Transverse colon (tissue), 4 donors: Measurements from ENCODE around the gene STK24. TPM values are rescaled to one million over a fixed set of nuclear protein-coding genes. Genes with fewer than 3 reads are reported as not detected.

Source experiments
- DNase-seq: peaks from one replicate; pipeline ENCODE4 v3.0.0-alpha.2; 2019
- H3K27ac ChIP-seq, 4 donors: fragments of 200-600 bp; sonication (generic); 2 replicates each; pipeline ENCODE4 v1.5.1; 2016 to 2018; ENCODE audit warnings: inconsistent platforms in 4 of 4
- H3K27me3 ChIP-seq: fragments of 200-600 bp; sonication (generic); 2 replicates; pipeline ENCODE4 v1.5.1; 2017; ENCODE audit warnings: inconsistent platforms
- H3K36me3 ChIP-seq, 4 donors: fragments of 200-600 bp; sonication (generic); 2 replicates each; pipeline ENCODE4 v1.5.1; 2017 to 2019; ENCODE audit warnings: inconsistent platforms in 4 of 4
- H3K4me1 ChIP-seq, 4 donors: fragments of 200-600 bp; sonication (generic); 2 replicates each; pipeline ENCODE4 v1.5.1; 2017 to 2020; ENCODE audit warnings: inconsistent platforms in 4 of 4
- H3K4me3 ChIP-seq, 4 donors: fragments of 200-600 bp; sonication (generic); 1 replicate in 1 of 4; 2 replicates in 3 of 4; pipeline versions ENCODE4 v1.5.1 to v1.6.1; 2017 to 2019; ENCODE audit warnings: inconsistent platforms in 4 of 4
- H3K9me3 ChIP-seq, 2 donors: fragments of 200-600 bp; sonication (generic); 2 replicates each; pipeline ENCODE4 v1.5.1; 2017 to 2019; ENCODE audit warnings: inconsistent platforms in 2 of 2
- CTCF ChIP-seq, 5 experiments: fragments of 200-600 bp in 3 of 5; fragments of 450-650 bp in 2 of 5; sonication (generic) in 3 of 5; IDR thresholded peaks; 1 replicate in 2 of 5; 2 replicates in 3 of 5; pipeline ENCODE4 v1.5.1; 2016 to 2017; ENCODE audit warnings: antibody characterized with exemption in 5 of 5, inconsistent platforms in 3 of 5, mild to moderate bottlenecking in 2 of 5, moderate library complexity in 1 of 5
- EP300 ChIP-seq: sonication (generic); formaldehyde crosslinking; IDR thresholded peaks from one replicate; pipeline ENCODE4 v1.6.1; 2017; ENCODE audit warnings: antibody characterized with exemption, low read depth
- POLR2A ChIP-seq: fragments of 450-650 bp; IDR thresholded peaks from one replicate; pipeline ENCODE4 v1.6.1; 2016; ENCODE audit warnings: antibody characterized with exemption, mild to moderate bottlenecking, moderate library complexity
- POLR2AphosphoS5 ChIP-seq, 3 donors: sonication (generic); formaldehyde crosslinking; IDR thresholded peaks; one replicate each; pipeline ENCODE4 v1.6.1; 2016; ENCODE audit warnings: antibody characterized with exemption in 3 of 3
- WGBS, 2 donors: methylation state at CpG; one replicate each; pipeline ENCODE4 v1.1.5; 2018; ENCODE audit warnings: low coverage in 1 of 2; 5-methylcytosine and 5-hydroxymethylcytosine counted together
- in situ Hi-C, 4 donors: fragments of 200-750 bp; cut with MboI; loops; one replicate each; pipeline versions ENCODE4 v1.15.0 to v1.15.1; 2017; ENCODE audit warnings: low sequenced_read_pairs in 3 of 4, low pct_ligation_motif_present in 1 of 4, low pct_unique_long_range_greater_than_20kb in 1 of 4
- intact Hi-C: fragments of 100-400 bp; cut with DNase I; formaldehyde crosslinking; loops from one replicate; pipeline ENCODE4 v1.15.1; 2023; ENCODE audit warnings: low total_unique reads
- total RNA-seq, 4 donors: library from RNA; depleted of rRNA; stranded (reverse); fragments of >200 nt; gene quantifications; one replicate each; pipeline ENCODE4 v1.1.0, GENCODE V29; 2016

The STK24 gene
- total RNA-seq, 4 donors from 2014 or later: 87.2 to 152 (median 131) TPM

DNA sequence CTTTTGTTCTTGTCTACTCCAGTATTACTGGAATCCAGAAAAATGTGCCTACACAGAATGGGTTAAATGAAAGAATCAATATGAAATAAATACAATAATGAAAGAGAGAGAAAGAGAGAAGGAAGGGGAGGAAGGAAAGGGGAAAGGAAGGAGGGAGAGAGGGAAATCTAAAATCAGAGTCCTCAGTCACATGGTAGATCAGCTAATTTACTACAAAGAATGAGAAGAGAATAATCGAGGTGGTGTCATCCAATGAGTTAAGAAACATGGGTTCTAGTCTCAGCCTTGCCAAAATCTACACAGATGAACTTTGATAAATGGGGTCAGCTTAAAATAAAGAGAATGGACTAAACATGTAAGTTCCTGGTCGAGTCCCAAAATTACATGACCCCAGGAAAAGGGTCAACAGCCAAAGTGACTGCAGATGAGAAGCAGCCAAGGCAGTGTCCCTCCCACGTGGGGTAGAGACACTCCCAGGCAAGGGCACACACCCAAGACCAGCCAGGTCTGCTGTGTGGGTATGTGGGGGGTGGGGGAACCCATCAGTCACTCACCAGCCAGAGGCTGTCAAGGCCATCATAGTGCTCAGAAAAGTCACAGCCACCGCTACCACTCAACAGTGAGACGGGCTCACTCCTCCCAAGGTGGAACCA lies 103.6 kb downstream of the STK24 start:
- H3K27me3 ChIP-seq: no peaks in the 10 kb centered on the region
- DNase-seq: no peak
- WGBS, 2 donors: 20 to 66% methylated on average over 1 to 5 of the region's 5 CpGs
- H3K4me3 ChIP-seq: no peak overlapping the region
- intact Hi-C loops: no loop called here
- H3K27ac ChIP-seq: peak overlapping the region in 1 of 4 donors; percentile 6
- in situ Hi-C loops: loop anchor here in 2 of 4 donors (10.0 to 25.0 kb wide), 2 partner anchors 112 to 364 kb away; no protein-coding TSS in a partner anchor
- peaks cover 0 to 15% (median 3%) of the 10 kb centered on the region in 4 donors for H3K36me3 ChIP-seq
- no peaks in the 10 kb centered on the region for H3K9me3 ChIP-seq
- H3K4me1 ChIP-seq: peaks cover 16 to 27% (median 20%) of the 10 kb centered on the region in 4 donors
- TF ChIP-seq POLR2AphosphoS5 (IDR thresholded peaks at IDR 0.05): no peak
- no peak for TF ChIP-seq POLR2A
- no peak for TF ChIP-seq CTCF (IDR thresholded peaks at IDR 0.05)
- no peak for TF ChIP-seq EP300

DNA sequence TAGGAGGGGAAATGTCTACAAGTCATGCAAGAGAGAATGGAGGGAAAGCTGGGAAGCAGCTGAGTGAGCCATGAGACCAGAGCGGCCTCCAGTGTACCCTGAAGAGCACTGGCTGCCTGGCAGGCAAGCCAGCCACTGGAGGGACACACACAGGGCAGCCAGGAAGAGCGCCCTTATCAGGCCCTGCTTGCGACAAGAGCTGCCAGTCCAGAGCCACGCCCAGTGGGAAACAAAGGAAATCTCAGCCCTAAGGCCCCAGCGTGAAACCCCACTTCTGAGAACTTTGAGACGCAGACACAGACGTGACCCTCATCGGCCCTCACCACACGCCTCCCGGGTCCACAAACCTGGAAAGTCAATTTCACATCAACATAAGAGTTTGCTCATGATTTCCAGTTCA lies 105.0 kb downstream of the STK24 start:
- H3K27ac ChIP-seq: no peak overlapping the region
- WGBS, 2 donors: 74 to 77% methylated on average over 6 to 8 of the region's 10 CpGs
- H3K9me3 ChIP-seq: no peaks in the 10 kb centered on the region
- peaks cover 13 to 30% (median 24%) of the 10 kb centered on the region in 4 donors for H3K4me1 ChIP-seq
- no peaks in the 10 kb centered on the region for H3K27me3 ChIP-seq
- TF ChIP-seq CTCF (IDR thresholded peaks at IDR 0.05) (no peak), POLR2A (no peak), POLR2AphosphoS5 (IDR thresholded peaks at IDR 0.05) (no peak), EP300 (no peak)
- in situ Hi-C loops: loop anchor here in 2 of 4 donors (10.0 to 25.0 kb wide), 2 partner anchors 113 to 365 kb away; no protein-coding TSS in a partner anchor
- intact Hi-C loops: no loop called here
- peaks cover 0 to 15% (median 3%) of the 10 kb centered on the region in 4 donors for H3K36me3 ChIP-seq
- no peak for DNase-seq
- no peak overlapping the region for H3K4me3 ChIP-seq

GRCh38 chr13:98470920-98471319 lies 106.0 kb downstream of the STK24 start:
- intact Hi-C loops (no loop called here), in situ Hi-C loops (loop anchor here in 2 of 4 donors (10.0 to 25.0 kb wide), 2 partner anchors 114 to 366 kb away; no protein-coding TSS in a partner anchor)
- WGBS, 2 donors: 40 to 80% methylated on average over 1 to 6 of the region's 6 CpGs
- H3K27ac ChIP-seq: no peak overlapping the region
- peaks cover 5 to 22% (median 15%) of the 10 kb centered on the region in 4 donors for H3K4me1 ChIP-seq
- H3K36me3 ChIP-seq: peaks cover 0 to 19% (median 3%) of the 10 kb centered on the region in 4 donors
- no peak for DNase-seq
- no peak for TF ChIP-seq EP300
- no peak for TF ChIP-seq CTCF (IDR thresholded peaks at IDR 0.05)
- TF ChIP-seq POLR2A: no peak
- no peak for TF ChIP-seq POLR2AphosphoS5 (IDR thresholded peaks at IDR 0.05)
- H3K27me3 ChIP-seq: no peaks in the 10 kb centered on the region
- H3K9me3 ChIP-seq: no peaks in the 10 kb centered on the region
- no peak overlapping the region for H3K4me3 ChIP-seq

GRCh38 chr13:98468929-98469328 lies 108.0 kb downstream of the STK24 start:
- H3K36me3 ChIP-seq: peaks cover 0 to 27% (median 3%) of the 10 kb centered on the region in 4 donors
- no peaks in the 10 kb centered on the region for H3K27me3 ChIP-seq
- DNase-seq: no peak
- H3K4me1 ChIP-seq: peaks cover 0 to 15% (median 7%) of the 10 kb centered on the region in 4 donors
- intact Hi-C loops: no loop called here
- in situ Hi-C loops: loop anchor here in 1 of 4 donors (25.0 kb wide), 1 partner anchor 368 kb away; no protein-coding TSS in a partner anchor
- no peaks in the 10 kb centered on the region for H3K9me3 ChIP-seq
- WGBS, 2 donors: 90% methylated on average over 20 of the region's 20 CpGs; no CpG with 5 or more reads in 1 of the 2 donors
- peak overlapping the region in 1 of 4 donors; percentile 65 for H3K27ac ChIP-seq
- no peak for TF ChIP-seq EP300
- TF ChIP-seq POLR2A: no peak
- no peak for TF ChIP-seq POLR2AphosphoS5 (IDR thresholded peaks at IDR 0.05)
- no peak for TF ChIP-seq CTCF (IDR thresholded peaks at IDR 0.05)
- no peak overlapping the region for H3K4me3 ChIP-seq
